Measurements from ENCODE around the gene PHGDH.

DNA sequence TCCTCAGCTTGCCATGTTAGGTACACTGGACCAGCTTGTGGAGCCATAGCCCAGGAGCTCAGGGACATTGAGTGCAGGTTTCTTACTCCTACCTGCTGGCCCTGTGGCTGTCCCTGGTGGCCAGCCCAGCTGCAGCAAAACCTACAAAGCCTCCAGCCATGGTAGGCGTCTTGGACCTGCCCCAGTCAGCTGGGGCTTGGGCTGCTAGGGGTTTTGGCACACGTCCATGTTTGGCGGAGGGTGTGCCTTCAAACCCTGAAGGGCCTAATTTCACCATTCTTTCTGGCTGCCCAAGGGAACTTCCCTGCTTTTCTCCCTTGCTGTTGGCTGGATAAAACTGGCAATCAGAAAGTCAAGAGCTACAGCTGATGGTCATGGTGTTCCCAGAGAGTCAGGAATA lies 31.6 kb downstream of the PHGDH start:
- TF ChIP-seq CTCF (IDR thresholded peaks at IDR 0.05 in 8 of 11, conservative IDR thresholded peaks at IDR 0.05 in 3 of 11) (no peak), POLR2AphosphoS5 (IDR thresholded peaks at IDR 0.05) (no peak), POLR2A (IDR thresholded peaks at IDR 0.05) (no peak)
